Measurements from ENCODE around the gene TMEM170A. TPM values are rescaled to one million over a fixed set of nuclear protein-coding genes. Genes with fewer than 3 reads are reported as not detected.

Gene TMEM170A
- total RNA-seq, 4 donors from 2014 or later, result 14.8 to 20.5 (median 18.0) TPM

GRCh38 chr16:75462806-75463205, 1.7 kb downstream of the TMEM170A start:
- TF ChIP-seq, protein P1, sequence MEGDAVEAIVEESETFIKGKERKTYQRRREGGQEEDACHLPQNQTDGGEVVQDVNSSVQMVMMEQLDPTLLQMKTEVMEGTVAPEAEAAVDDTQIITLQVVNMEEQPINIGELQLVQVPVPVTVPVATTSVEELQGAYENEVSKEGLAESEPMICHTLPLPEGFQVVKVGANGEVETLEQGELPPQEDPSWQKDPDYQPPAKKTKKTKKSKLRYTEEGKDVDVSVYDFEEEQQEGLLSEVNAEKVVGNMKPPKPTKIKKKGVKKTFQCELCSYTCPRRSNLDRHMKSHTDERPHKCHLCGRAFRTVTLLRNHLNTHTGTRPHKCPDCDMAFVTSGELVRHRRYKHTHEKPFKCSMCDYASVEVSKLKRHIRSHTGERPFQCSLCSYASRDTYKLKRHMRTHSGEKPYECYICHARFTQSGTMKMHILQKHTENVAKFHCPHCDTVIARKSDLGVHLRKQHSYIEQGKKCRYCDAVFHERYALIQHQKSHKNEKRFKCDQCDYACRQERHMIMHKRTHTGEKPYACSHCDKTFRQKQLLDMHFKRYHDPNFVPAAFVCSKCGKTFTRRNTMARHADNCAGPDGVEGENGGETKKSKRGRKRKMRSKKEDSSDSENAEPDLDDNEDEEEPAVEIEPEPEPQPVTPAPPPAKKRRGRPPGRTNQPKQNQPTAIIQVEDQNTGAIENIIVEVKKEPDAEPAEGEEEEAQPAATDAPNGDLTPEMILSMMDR (IDR thresholded peaks at IDR 0.05; ENCODE audit: low read depth), result no peak

- TF ChIP-seq, protein P1 (IDR thresholded peaks at IDR 0.05; ENCODE audit: low read depth), result no peak
These were observed 2.9 kb downstream of the TMEM170A start for GRCh38 chr16:75461575-75461974.

- TF ChIP-seq, protein P1 (IDR thresholded peaks at IDR 0.05; ENCODE audit: low read depth), result no peak
These were observed 4.0 kb downstream of the TMEM170A start for GRCh38 chr16:75460446-75460845.

- TF ChIP-seq, protein P1 (IDR thresholded peaks at IDR 0.05; ENCODE audit: low read depth), result no peak
These were observed 4.8 kb downstream of the TMEM170A start for GRCh38 chr16:75459691-75460090.

- TF ChIP-seq, protein P1 (IDR thresholded peaks at IDR 0.05; ENCODE audit: low read depth), result no peak
These were observed 6.0 kb downstream of the TMEM170A start for GRCh38 chr16:75458439-75458838.

DNA sequence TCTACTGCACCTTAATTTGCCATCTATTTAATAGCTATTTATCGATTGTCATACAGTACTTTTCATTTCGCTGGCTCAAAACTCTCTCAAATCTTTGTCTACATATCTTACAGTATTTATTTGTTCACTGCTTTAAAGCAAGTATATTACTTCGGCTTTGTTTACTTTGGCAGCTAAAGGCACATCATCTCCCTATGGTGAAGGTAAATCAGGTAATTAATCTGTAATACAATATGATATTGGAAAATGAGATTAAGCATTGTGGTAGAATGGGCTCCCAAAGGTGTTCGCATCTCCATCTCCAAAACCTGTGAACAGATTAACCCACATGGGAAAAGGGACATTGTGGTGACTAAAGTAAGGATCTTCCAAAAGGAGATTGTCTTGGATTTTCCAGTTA, 6.5 kb downstream of the TMEM170A start:
- TF ChIP-seq, protein P1 (IDR thresholded peaks at IDR 0.05; ENCODE audit: low read depth), result no peak

DNA sequence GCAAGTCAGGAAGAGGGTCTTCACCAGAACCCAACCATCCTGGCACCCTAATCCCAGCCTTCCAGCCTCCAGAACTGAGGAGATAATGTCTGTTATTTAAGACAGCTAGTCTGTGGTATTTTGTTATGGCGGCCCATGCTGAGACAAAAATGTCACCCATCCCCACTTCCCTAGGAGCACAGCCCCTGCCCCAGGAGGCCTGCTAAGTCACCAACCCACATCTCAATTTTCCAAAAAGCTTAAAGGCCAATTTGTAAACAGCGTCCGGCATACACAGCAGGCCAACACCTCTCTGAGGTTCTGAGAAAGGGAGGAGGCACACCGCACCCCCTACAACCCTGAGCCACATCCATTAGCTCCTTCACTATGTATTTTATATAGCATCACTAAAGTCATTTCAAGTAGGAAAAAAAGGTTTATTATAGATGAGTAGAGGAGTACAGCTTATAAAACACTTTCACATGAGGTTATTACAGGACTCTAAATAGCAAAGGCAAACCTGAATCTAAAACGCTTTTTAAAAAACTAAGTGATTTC, 6.9 kb downstream of the TMEM170A start:
- TF ChIP-seq, protein P1 (IDR thresholded peaks at IDR 0.05; ENCODE audit: low read depth), result no peak
